CD4-positive, alpha-beta T cell treated with Interleukin-12 subunit alpha and Interleukin-12 subunit beta, for 1 hour (primary cell): ENCODE data around the gene GSTCD.

ENCODE experiments used
- DNase-seq: peaks from one replicate; pipeline ENCODE4 v3.0.0-alpha.2; 2020

GSTCD gene

GRCh38 chr4:105895583-105896460 is 187.2 kb downstream of the GSTCD start:
- no peak for DNase-seq

- DNase-seq, result no peak
These were observed 187.9 kb downstream of the GSTCD start for GRCh38 chr4:105896461-105896942.
